CD14-positive monocyte (primary cell): Measurements from ENCODE around the gene NAA38. TPM values are rescaled to one million over a fixed set of nuclear protein-coding genes. Genes with fewer than 3 reads are reported as not detected.
A peak's percentile ranks its signal among the peaks of the same experiment; 100 is the strongest.

Experiments used
- DNase-seq, 3 donors: peaks; one replicate each; pipeline ENCODE4 v3.0.0-alpha.2; 2011 to 2022
- H2AFZ ChIP-seq: 2 replicates; pipeline ENCODE4 v1.6.0; 2012; ENCODE audit warnings: mild to moderate bottlenecking, low read depth, low read length, inconsistent platforms; ENCODE audit not compliant: insufficient read depth, poor library complexity, severe bottlenecking
- H3K27ac ChIP-seq, 2 donors: 1 replicate in 1 of 2; 2 replicates in 1 of 2; pipeline ENCODE4 v1.5.1; 2012 to 2013; ENCODE audit warnings: low read length in 2 of 2, control low read depth in 1 of 2, inconsistent platforms in 1 of 2, low read depth in 1 of 2, mild to moderate bottlenecking in 1 of 2
- H3K27me3 ChIP-seq, 2 donors: one replicate each; pipeline versions ENCODE4 v1.6.0 to v1.6.1; 2011 to 2013; ENCODE audit warnings: low read length in 2 of 2; ENCODE audit not compliant: control insufficient read depth in 2 of 2, insufficient read depth in 2 of 2
- H3K36me3 ChIP-seq, 2 donors: replicated peaks in 1 of 2; 1 replicate in 1 of 2; 2 replicates in 1 of 2; pipeline versions ENCODE4 v1.5.1 to v1.6.1; 2012 to 2013; ENCODE audit warnings: low read length in 2 of 2, control low read depth in 1 of 2, inconsistent platforms in 1 of 2, mild to moderate bottlenecking in 1 of 2; ENCODE audit not compliant: insufficient read depth in 2 of 2, control insufficient read depth in 1 of 2
- H3K4me1 ChIP-seq, 2 donors: 1 replicate in 1 of 2; 2 replicates in 1 of 2; pipeline versions ENCODE4 v1.5.1 to v1.6.1; 2012 to 2013; ENCODE audit warnings: low read length in 2 of 2, control low read depth in 1 of 2, inconsistent platforms in 1 of 2, mild to moderate bottlenecking in 1 of 2, moderate library complexity in 1 of 2; ENCODE audit not compliant: insufficient read depth in 2 of 2, control insufficient read depth in 1 of 2
- H3K4me2 ChIP-seq: replicated peaks from 2 replicates; pipeline ENCODE3; 2012; ENCODE audit warnings: low read length, moderate library complexity, mild to moderate bottlenecking; ENCODE audit not compliant: poor library complexity, severe bottlenecking; ENCODE audit errors: extremely low read depth
- H3K4me3 ChIP-seq, 3 experiments: fragments of 200-600 bp in 1 of 3; sonication (generic) in 1 of 3; replicated peaks in 1 of 3; 1 replicate in 2 of 3; 2 replicates in 1 of 3; pipeline ENCODE4 v1.5.1; 2011 to 2013; ENCODE audit warnings: low read length in 3 of 3, mild to moderate bottlenecking in 3 of 3, control low read depth in 2 of 3, low read depth in 2 of 3, inconsistent platforms in 1 of 3, moderate library complexity in 1 of 3
- H3K79me2 ChIP-seq: 2 replicates; pipeline ENCODE4 v1.6.0; 2012; ENCODE audit warnings: mild to moderate bottlenecking, control low read depth, inconsistent platforms, low read length, moderate library complexity; ENCODE audit not compliant: insufficient read depth
- H3K9ac ChIP-seq: 2 replicates; pipeline ENCODE4 v1.6.0; 2017; ENCODE audit warnings: low read length, mild to moderate bottlenecking; ENCODE audit not compliant: insufficient read depth, poor library complexity, severe bottlenecking
- H3K9me3 ChIP-seq, 2 donors: replicated peaks in 1 of 2; 1 replicate in 1 of 2; 2 replicates in 1 of 2; pipeline versions ENCODE4 v1.5.1 to v1.6.1; 2012 to 2013; ENCODE audit warnings: low read length in 2 of 2, control low read depth in 1 of 2; ENCODE audit not compliant: control insufficient read depth in 1 of 2, insufficient read depth in 1 of 2
- H4K20me1 ChIP-seq: 2 replicates; pipeline ENCODE4 v1.6.0; 2012; ENCODE audit warnings: mild to moderate bottlenecking, low read length, control low read depth, moderate library complexity; ENCODE audit not compliant: insufficient read depth
- H3K27ac Mint-ChIP-seq, 7 donors: one replicate each; pipeline ENCODE4 v1.8.0; 2020; ENCODE audit warnings: mild to moderate bottlenecking in 7 of 7, mixed read lengths in 7 of 7, moderate library complexity in 6 of 7, inconsistent platforms in 2 of 7
- H3K27me3 Mint-ChIP-seq, 3 donors: one replicate each; pipeline ENCODE4 v1.8.0; 2021 to 2022; ENCODE audit warnings: low read depth in 3 of 3, mild to moderate bottlenecking in 3 of 3, mixed read lengths in 3 of 3, moderate library complexity in 3 of 3, inconsistent platforms in 1 of 3
- H3K36me3 Mint-ChIP-seq, 2 donors: one replicate each; pipeline ENCODE4 v1.8.0; 2020; ENCODE audit warnings: mixed read lengths in 2 of 2, inconsistent platforms in 1 of 2, mild to moderate bottlenecking in 1 of 2
- H3K4me1 Mint-ChIP-seq: one replicate; pipeline ENCODE4 v1.8.0; 2020; ENCODE audit warnings: mild to moderate bottlenecking, mixed read lengths
- H3K4me3 Mint-ChIP-seq, 2 donors: one replicate each; pipeline ENCODE4 v1.8.0; 2020; ENCODE audit warnings: mild to moderate bottlenecking in 2 of 2, mixed read lengths in 2 of 2, moderate library complexity in 1 of 2
- H3K9me3 Mint-ChIP-seq, 7 donors: one replicate each; pipeline ENCODE4 v1.8.0; 2020 to 2022; ENCODE audit warnings: mixed read lengths in 7 of 7, mild to moderate bottlenecking in 6 of 7, moderate library complexity in 6 of 7, inconsistent platforms in 2 of 7
- CTCF ChIP-seq: fragments of 200-600 bp; IDR thresholded peaks from one replicate; pipeline ENCODE4 v1.8.0; 2022; ENCODE audit warnings: antibody characterized with exemption, mild to moderate bottlenecking
- WGBS: methylation state at CpG from one replicate; pipeline ENCODE4 v1.1.5; 2013; ENCODE audit warnings: missing lambda C conversion rate; ENCODE audit not compliant: insufficient coverage; 5-methylcytosine and 5-hydroxymethylcytosine counted together
- intact Hi-C, 2 donors: fragments of 100-400 bp; cut with micrococcal nuclease; formaldehyde crosslinking; loops; one replicate each; pipeline versions ENCODE4 v1.15.0 to v1.15.1; 2023
- polyA plus RNA-seq, 3 donors: library from polyadenylated mRNA; depleted of rRNA in 1 of 3; unstranded in 2 of 3; stranded (reverse) in 1 of 3; fragments of 300-500 nt in 2 of 3; fragments of >200 nt in 1 of 3; fragmentation: Illumina TruSeq in 2 of 3; gene quantifications; 1 replicate in 2 of 3; 2 replicates in 1 of 3; pipeline ENCODE4 v1.2.3, GENCODE V29; 2012 to 2021

NAA38 gene
- polyA plus RNA-seq, 3 donors, result 63.8 to 197 (median 148) TPM

- peak overlapping the region; percentile 99 for H3K4me2 ChIP-seq
- H3K36me3 Mint-ChIP-seq, result peaks cover 15 to 22% of the 10 kb centered on the region in 2 donors
- H3K9me3 Mint-ChIP-seq, result no peaks in the 10 kb centered on the region
- H4K20me1 ChIP-seq, result peaks cover 13% of the 10 kb centered on the region
- peak overlapping the region; percentile 37 to 82 for H3K27ac ChIP-seq
- peak overlapping the region; percentile 74 for H3K9ac ChIP-seq
- intact Hi-C loops, result no loop called here
- peaks cover 66 to 74% of the 10 kb centered on the region in 2 donors for H3K4me1 ChIP-seq
- H3K9me3 ChIP-seq, result no peaks in the 10 kb centered on the region
- H3K27ac Mint-ChIP-seq, result peak overlapping the region in 1 of 7 donors; percentile 95
- no peak for DNase-seq
- peak overlapping the region; percentile 48 to 98 (median 89) for H3K4me3 ChIP-seq
- peaks cover 86% of the 10 kb centered on the region for H3K79me2 ChIP-seq
- 0% methylated on average over 12 of the region's 30 CpGs for WGBS
- peak overlapping the region; percentile 69 for H2AFZ ChIP-seq
- peaks cover 11 to 19% of the 10 kb centered on the region in 2 donors for H3K36me3 ChIP-seq
- no peaks in the 10 kb centered on the region for H3K27me3 ChIP-seq
- H3K27me3 Mint-ChIP-seq, result peaks cover 0 to 1% (median 1%) of the 10 kb centered on the region in 3 donors
- H3K4me3 Mint-ChIP-seq, result no peak overlapping the region
- H3K4me1 Mint-ChIP-seq, result peaks cover 7% of the 10 kb centered on the region
- no peak for TF ChIP-seq CTCF
These were observed 29.1 kb upstream of the NAA38 start for GRCh38 chr17:7886227-7887037.

GRCh38 chr17:7885367-7886226 is 28.2 kb upstream of the NAA38 start:
- H3K79me2 ChIP-seq, result peaks cover 82% of the 10 kb centered on the region
- intact Hi-C loops, result no loop called here
- H3K27me3 Mint-ChIP-seq, result peaks cover 0 to 1% (median 0%) of the 10 kb centered on the region in 3 donors
- TF ChIP-seq CTCF, result no peak
- under 1% methylated on average over 47 of the region's 64 CpGs for WGBS
- DNase-seq, result peak; percentile 17 to 43 (median 35)
- peaks cover 5% of the 10 kb centered on the region for H3K4me1 Mint-ChIP-seq
- peaks cover 3 to 10% of the 10 kb centered on the region in 2 donors for H3K36me3 ChIP-seq
- H3K9me3 ChIP-seq, result no peaks in the 10 kb centered on the region
- peak overlapping the region; percentile 37 to 82 for H3K27ac ChIP-seq
- H3K4me1 ChIP-seq, result peaks cover 72 to 80% of the 10 kb centered on the region in 2 donors
- H3K9ac ChIP-seq, result peak overlapping the region; percentile 74
- H2AFZ ChIP-seq, result peak overlapping the region; percentile 69
- H3K36me3 Mint-ChIP-seq, result peaks cover 7 to 14% of the 10 kb centered on the region in 2 donors
- no peaks in the 10 kb centered on the region for H3K27me3 ChIP-seq
- H4K20me1 ChIP-seq, result peaks cover 13% of the 10 kb centered on the region
- peak overlapping the region; percentile 48 to 98 (median 89) for H3K4me3 ChIP-seq
- H3K4me3 Mint-ChIP-seq, result peak overlapping the region in 1 of 2 donors; percentile 74
- H3K4me2 ChIP-seq, result peak overlapping the region; percentile 99
- peak overlapping the region in 2 of 7 donors; percentile 74 to 95 for H3K27ac Mint-ChIP-seq
- no peaks in the 10 kb centered on the region for H3K9me3 Mint-ChIP-seq
